Astrocyte (in vitro differentiated cells and primary cell): Measurements from ENCODE around the gene PKLR. TPM values are rescaled to one million over a fixed set of nuclear protein-coding genes. Genes with fewer than 3 reads are reported as not detected.

Experiments
- DNase-seq: peaks from one replicate; pipeline ENCODE4 v3.0.0-alpha.2; 2010; ENCODE audit warnings: low read depth
- FAIRE-seq: peaks from 2 replicates; lab custom pipeline; 2011; peaks lifted over from hg19 to GRCh38; lab: Jason Lieb, UNC
- H2AFZ ChIP-seq: 2 replicates; pipeline ENCODE4 v1.6.0; 2012; ENCODE audit warnings: low read depth, low read length, inconsistent platforms
- H3K27ac ChIP-seq: 2 replicates; pipeline ENCODE4 v1.5.1; 2011; ENCODE audit warnings: low read depth, low read length, inconsistent platforms
- H3K27me3 ChIP-seq: 2 replicates; pipeline ENCODE4 v1.6.0; 2011; ENCODE audit warnings: low read length, inconsistent platforms; ENCODE audit not compliant: insufficient read depth
- H3K36me3 ChIP-seq: 2 replicates; pipeline ENCODE4 v1.5.1; 2011; ENCODE audit warnings: low read length, inconsistent platforms; ENCODE audit not compliant: insufficient read depth
- H3K4me1 ChIP-seq: 2 replicates; pipeline ENCODE4 v1.5.1; 2011; ENCODE audit warnings: low read length, inconsistent platforms; ENCODE audit not compliant: insufficient read depth
- H3K4me2 ChIP-seq: 2 replicates; pipeline ENCODE4 v1.6.0; 2012; ENCODE audit warnings: low read length, inconsistent platforms
- H3K4me3 ChIP-seq: 2 replicates; pipeline ENCODE4 v1.5.1; 2011; ENCODE audit warnings: low read depth, mild to moderate bottlenecking, low read length, inconsistent platforms; ENCODE audit not compliant: insufficient read depth
- H3K79me2 ChIP-seq: 2 replicates; pipeline ENCODE4 v1.6.0; 2012; ENCODE audit warnings: mild to moderate bottlenecking, low read length, inconsistent platforms; ENCODE audit not compliant: insufficient read depth
- H3K9ac ChIP-seq: 2 replicates; pipeline ENCODE4 v1.6.0; 2012; ENCODE audit warnings: mild to moderate bottlenecking, low read length, inconsistent platforms
- H3K9me3 ChIP-seq: 2 replicates; pipeline ENCODE4 v1.5.1; 2012; ENCODE audit warnings: low read depth, mild to moderate bottlenecking, low read length, inconsistent platforms; ENCODE audit not compliant: insufficient read depth
- H4K20me1 ChIP-seq: 2 replicates; pipeline ENCODE4 v1.6.0; 2012; ENCODE audit warnings: low read length, inconsistent platforms; ENCODE audit not compliant: insufficient read depth
- H3K27ac Mint-ChIP-seq: one replicate; pipeline ENCODE4 v1.8.0; 2021; ENCODE audit warnings: mild to moderate bottlenecking, mixed read lengths; ENCODE audit not compliant: unreplicated experiment
- H3K27me3 Mint-ChIP-seq: one replicate; pipeline ENCODE4 v1.8.0; 2021; ENCODE audit warnings: low read depth, mixed read lengths; ENCODE audit not compliant: unreplicated experiment
- H3K36me3 Mint-ChIP-seq: one replicate; pipeline ENCODE4 v1.8.0; 2021; ENCODE audit warnings: low read depth, mixed read lengths; ENCODE audit not compliant: unreplicated experiment
- H3K4me1 Mint-ChIP-seq: one replicate; pipeline ENCODE4 v1.8.0; 2021; ENCODE audit warnings: low read depth, mixed read lengths; ENCODE audit not compliant: unreplicated experiment
- H3K4me3 Mint-ChIP-seq: one replicate; pipeline ENCODE4 v1.8.0; 2021; ENCODE audit warnings: mild to moderate bottlenecking, moderate library complexity, mixed read lengths; ENCODE audit not compliant: unreplicated experiment
- H3K9me3 Mint-ChIP-seq: one replicate; pipeline ENCODE4 v1.8.0; 2021; ENCODE audit warnings: mild to moderate bottlenecking, mixed read lengths; ENCODE audit not compliant: unreplicated experiment
- CTCF ChIP-seq: IDR thresholded peaks from 2 replicates; pipeline ENCODE4 v1.5.1; 2011; ENCODE audit warnings: low read depth, mild to moderate bottlenecking, inconsistent platforms, low read length, moderate library complexity; ENCODE audit not compliant: insufficient read depth
- EZH2 ChIP-seq: IDR thresholded peaks from 2 replicates; pipeline ENCODE4 v1.6.1; 2012; ENCODE audit warnings: mild to moderate bottlenecking, low read length, inconsistent platforms; ENCODE audit not compliant: insufficient read depth
- total RNA-seq: library from RNA; stranded (reverse); gene quantifications from 2 replicates; pipeline ENCODE4 v1.2.1, GENCODE V29; 2021

Gene PKLR
- total RNA-seq, 1 donor from 2014 or later, result not detected

- H3K79me2 ChIP-seq, result no peaks in the 10 kb centered on the region
- DNase-seq, result no peak
- no peak overlapping the region for H3K27ac Mint-ChIP-seq
- H2AFZ ChIP-seq, result no peak overlapping the region
- no peaks in the 10 kb centered on the region for H3K27me3 ChIP-seq
- peaks cover 2% of the 10 kb centered on the region for H3K9me3 Mint-ChIP-seq
- H3K4me1 Mint-ChIP-seq, result peaks cover 11% of the 10 kb centered on the region
- no peak overlapping the region for H3K4me3 ChIP-seq
- FAIRE-seq, result no peak
- no peak overlapping the region for H3K9ac ChIP-seq
- no peak overlapping the region for H3K4me3 Mint-ChIP-seq
- TF ChIP-seq EZH2 (no peak), CTCF (no peak)
- H3K9me3 ChIP-seq, result no peaks in the 10 kb centered on the region
- H4K20me1 ChIP-seq, result peaks cover 5% of the 10 kb centered on the region
- H3K27ac ChIP-seq, result no peak overlapping the region
- peaks cover 19% of the 10 kb centered on the region for H3K4me1 ChIP-seq
- peaks cover 2% of the 10 kb centered on the region for H3K36me3 Mint-ChIP-seq
- H3K36me3 ChIP-seq, result no peaks in the 10 kb centered on the region
- H3K27me3 Mint-ChIP-seq, result no peaks in the 10 kb centered on the region
- H3K4me2 ChIP-seq, result no peak overlapping the region
Observed at GRCh38 chr1:155279268-155279667, 22.0 kb downstream of the PKLR start.

GRCh38 chr1:155278689-155279160, 22.5 kb downstream of the PKLR start:
- peaks cover 2% of the 10 kb centered on the region for H3K36me3 Mint-ChIP-seq
- Histone ChIP-seq H3K9me3 (no peaks in the 10 kb centered on the region), H3K4me3 (no peak overlapping the region), H3K27ac (no peak overlapping the region), H3K79me2 (no peaks in the 10 kb centered on the region), H3K27me3 (no peaks in the 10 kb centered on the region), H3K9ac (no peak overlapping the region), H2AFZ (no peak overlapping the region), H3K36me3 (no peaks in the 10 kb centered on the region), H3K4me1 (peaks cover 21% of the 10 kb centered on the region), H3K4me2 (peak overlapping the region; percentile 98), H4K20me1 (peaks cover 5% of the 10 kb centered on the region)
- no peaks in the 10 kb centered on the region for H3K9me3 Mint-ChIP-seq
- peak overlapping the region; percentile 79 for H3K4me3 Mint-ChIP-seq
- FAIRE-seq, result no peak
- DNase-seq, result no peak
- H3K27ac Mint-ChIP-seq, result no peak overlapping the region
- no peak for TF ChIP-seq CTCF
- no peak for TF ChIP-seq EZH2
- H3K27me3 Mint-ChIP-seq, result no peaks in the 10 kb centered on the region
- peaks cover 11% of the 10 kb centered on the region for H3K4me1 Mint-ChIP-seq

GRCh38 chr1:155277902-155278688, 23.1 kb downstream of the PKLR start:
- H3K4me1 ChIP-seq, result peaks cover 25% of the 10 kb centered on the region
- peak overlapping the region; percentile 99 for H2AFZ ChIP-seq
- H3K4me3 Mint-ChIP-seq, result peak overlapping the region; percentile 79
- H3K27me3 ChIP-seq, result no peaks in the 10 kb centered on the region
- H3K4me3 ChIP-seq, result peak overlapping the region; percentile 68
- H3K9ac ChIP-seq, result peak overlapping the region; percentile 75
- H3K27ac Mint-ChIP-seq, result no peak overlapping the region
- no peak for TF ChIP-seq EZH2
- TF ChIP-seq CTCF, result no peak
- H3K36me3 ChIP-seq, result no peaks in the 10 kb centered on the region
- peak overlapping the region; percentile 98 for H3K4me2 ChIP-seq
- FAIRE-seq, result no peak
- no peaks in the 10 kb centered on the region for H3K9me3 ChIP-seq
- no peaks in the 10 kb centered on the region for H3K9me3 Mint-ChIP-seq
- H3K27ac ChIP-seq, result no peak overlapping the region
- peaks cover 11% of the 10 kb centered on the region for H3K4me1 Mint-ChIP-seq
- no peaks in the 10 kb centered on the region for H3K27me3 Mint-ChIP-seq
- no peak for DNase-seq
- H3K36me3 Mint-ChIP-seq, result no peaks in the 10 kb centered on the region
- H4K20me1 ChIP-seq, result peaks cover 5% of the 10 kb centered on the region
- peaks cover 4% of the 10 kb centered on the region for H3K79me2 ChIP-seq
